AG09319 (cell line): ENCODE measurements around the gene NLRX1.
"Not testable (repeated sequence)": the region's sequence is repeated elsewhere in the genome, so short reads cannot be mapped to it uniquely, and the experiment has no call there.

Experiments used
- DNase-seq: peaks from one replicate; pipeline ENCODE4 v3.0.0-alpha.2; 2010; ENCODE audit warnings: low read depth; ENCODE audit errors: extremely low read depth
- TF ChIP-seq, protein P1 (sequence below): IDR thresholded peaks from 2 replicates; pipeline ENCODE4 v1.5.1; 2011; ENCODE audit warnings: low read depth, mild to moderate bottlenecking, inconsistent platforms, low read length, moderate library complexity

NLRX1 gene

DNA sequence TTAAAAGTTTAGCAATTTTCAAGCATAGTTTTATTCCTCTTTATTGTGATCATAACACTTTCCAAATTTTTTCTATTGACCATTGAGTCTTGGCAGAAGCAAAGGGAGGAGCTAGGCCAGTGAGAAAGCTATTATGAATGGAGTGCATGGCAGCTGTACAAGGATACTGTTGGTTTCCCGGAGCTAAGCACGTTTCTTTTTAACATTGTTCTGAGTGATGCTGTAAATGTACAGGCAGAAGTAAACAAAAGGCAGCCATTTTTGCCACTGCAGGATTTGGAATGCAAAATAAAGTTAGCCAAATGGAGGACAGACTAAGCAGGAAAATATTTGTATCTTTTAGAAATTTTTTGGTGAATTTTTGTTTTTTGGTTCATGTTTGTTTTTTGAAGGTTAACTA is 53.8 kb downstream of the NLRX1 start:
- TF ChIP-seq, protein P1, sequence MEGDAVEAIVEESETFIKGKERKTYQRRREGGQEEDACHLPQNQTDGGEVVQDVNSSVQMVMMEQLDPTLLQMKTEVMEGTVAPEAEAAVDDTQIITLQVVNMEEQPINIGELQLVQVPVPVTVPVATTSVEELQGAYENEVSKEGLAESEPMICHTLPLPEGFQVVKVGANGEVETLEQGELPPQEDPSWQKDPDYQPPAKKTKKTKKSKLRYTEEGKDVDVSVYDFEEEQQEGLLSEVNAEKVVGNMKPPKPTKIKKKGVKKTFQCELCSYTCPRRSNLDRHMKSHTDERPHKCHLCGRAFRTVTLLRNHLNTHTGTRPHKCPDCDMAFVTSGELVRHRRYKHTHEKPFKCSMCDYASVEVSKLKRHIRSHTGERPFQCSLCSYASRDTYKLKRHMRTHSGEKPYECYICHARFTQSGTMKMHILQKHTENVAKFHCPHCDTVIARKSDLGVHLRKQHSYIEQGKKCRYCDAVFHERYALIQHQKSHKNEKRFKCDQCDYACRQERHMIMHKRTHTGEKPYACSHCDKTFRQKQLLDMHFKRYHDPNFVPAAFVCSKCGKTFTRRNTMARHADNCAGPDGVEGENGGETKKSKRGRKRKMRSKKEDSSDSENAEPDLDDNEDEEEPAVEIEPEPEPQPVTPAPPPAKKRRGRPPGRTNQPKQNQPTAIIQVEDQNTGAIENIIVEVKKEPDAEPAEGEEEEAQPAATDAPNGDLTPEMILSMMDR = no peak
- DNase-seq = peak; percentile 12

DNA sequence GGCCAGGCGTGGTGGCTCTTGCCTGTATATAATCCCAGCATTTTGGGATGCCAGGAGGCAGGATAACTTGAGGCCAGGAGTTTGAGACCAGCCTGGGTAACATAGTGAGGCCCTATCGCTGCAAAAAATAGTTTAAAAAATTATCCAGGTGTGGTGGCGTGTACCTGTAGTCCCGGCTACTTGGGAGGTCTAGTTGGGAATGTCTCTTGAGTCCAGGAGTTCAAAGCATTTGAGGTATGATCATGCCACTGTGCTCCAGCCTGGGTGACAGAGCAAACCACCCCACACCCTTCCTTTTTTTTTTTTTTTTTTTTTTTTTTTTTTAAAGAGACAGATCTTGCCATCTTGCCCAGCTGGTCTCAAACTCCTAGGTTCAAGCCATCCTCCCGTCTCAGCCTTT is 54.4 kb downstream of the NLRX1 start:
- TF ChIP-seq, protein P1 = no peak
- no peak for DNase-seq

DNA sequence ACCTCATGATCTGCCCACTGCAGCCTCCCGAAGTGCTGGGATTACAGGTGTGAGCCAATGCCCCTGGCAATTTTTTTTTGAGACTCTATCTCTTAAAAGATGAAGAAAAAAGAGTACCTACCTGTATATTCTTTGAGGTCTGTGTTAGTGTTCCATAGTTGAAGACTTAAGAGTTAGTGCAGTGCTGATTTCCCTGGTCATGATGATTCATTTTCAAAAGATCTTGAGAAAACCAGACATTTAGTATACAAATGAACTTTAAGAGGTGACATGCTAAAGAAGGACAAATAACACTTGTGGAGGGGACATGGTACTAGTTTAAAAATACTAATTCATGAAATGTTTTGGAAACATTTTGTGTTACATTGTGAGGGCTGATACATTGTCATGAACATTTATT is 55.3 kb downstream of the NLRX1 start:
- DNase-seq = no peak
- TF ChIP-seq, protein P1 = no peak

GRCh38 chr11:119228535-119229287 is 60.2 kb downstream of the NLRX1 start:
- DNase-seq = not testable (repeated sequence)

GRCh38 chr11:119229288-119229672 is 60.8 kb downstream of the NLRX1 start:
- TF ChIP-seq, protein P1 = no peak
- DNase-seq = no peak

DNA sequence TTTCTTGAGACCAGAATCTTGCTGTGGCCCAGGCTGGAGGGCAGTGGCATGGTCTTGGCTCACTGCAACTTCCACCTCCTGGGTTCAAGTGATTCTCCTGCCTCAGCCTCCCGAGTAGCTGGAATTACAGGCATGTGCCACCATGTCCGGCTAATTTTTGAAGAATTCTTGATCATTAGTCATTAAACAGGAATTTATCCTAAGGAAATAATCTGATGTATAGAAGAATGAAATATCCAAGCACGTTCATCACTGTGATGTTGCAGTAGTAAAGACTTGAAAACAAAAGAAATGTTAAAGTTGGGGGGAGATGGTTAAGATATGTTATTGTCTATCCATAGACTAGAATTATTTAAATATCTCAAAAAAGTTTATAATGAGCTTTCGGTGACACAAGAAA is 61.2 kb downstream of the NLRX1 start:
- TF ChIP-seq, protein P1 = no peak
- no peak for DNase-seq
